Tibial artery (tissue), 4 donors: ENCODE data around the gene FAM120B.

Experiments used
- DNase-seq, 2 donors: peaks; one replicate each; pipeline ENCODE4 v3.0.0-alpha.2; 2019
- H3K27ac ChIP-seq, 2 donors: fragments of 200-600 bp; sonication (generic) in 1 of 2; 1 replicate in 1 of 2; 2 replicates in 1 of 2; pipeline ENCODE4 v1.5.1; 2018 to 2019; ENCODE audit warnings: mild to moderate bottlenecking in 1 of 2
- H3K27me3 ChIP-seq, 2 donors: fragments of 200-600 bp; sonication (generic) in 1 of 2; one replicate each; pipeline versions ENCODE4 v1.5.1 to v1.6.0; 2016 to 2019
- H3K36me3 ChIP-seq, 3 donors: fragments of 200-600 bp; sonication (generic) in 2 of 3; one replicate each; pipeline ENCODE4 v1.5.1; 2016 to 2019; ENCODE audit warnings: mild to moderate bottlenecking in 2 of 3
- H3K4me1 ChIP-seq, 4 donors: fragments of 200-600 bp; sonication (generic) in 2 of 4; 1 replicate in 3 of 4; 2 replicates in 1 of 4; pipeline ENCODE4 v1.5.1; 2016 to 2019
- H3K4me3 ChIP-seq, 2 donors: fragments of 200-600 bp; sonication (generic) in 1 of 2; 1 replicate in 1 of 2; 2 replicates in 1 of 2; pipeline ENCODE4 v1.5.1; 2018 to 2019; ENCODE audit warnings: mild to moderate bottlenecking in 2 of 2
- H3K9me3 ChIP-seq, 3 donors: fragments of 200-600 bp; sonication (generic) in 1 of 3; one replicate each; pipeline ENCODE4 v1.5.1; 2016 to 2019
- intact Hi-C: fragments of 100-400 bp; cut with DNase I; formaldehyde crosslinking; loops from one replicate; pipeline ENCODE4 v1.15.0; 2023; ENCODE audit warnings: low total_unique reads
- TF ChIP-seq, protein P1 (sequence below), 2 experiments: fragments of 200-600 bp in 1 of 2; fragments of 450-650 bp in 1 of 2; IDR thresholded peaks; one replicate each; pipeline ENCODE4 v1.5.1; 2017 to 2019; ENCODE audit warnings: antibody characterized with exemption in 2 of 2, mild to moderate bottlenecking in 1 of 2, moderate library complexity in 1 of 2

Gene FAM120B

GRCh38 chr6:170289951-170290295 is 16.6 kb upstream of the FAM120B start:
- Histone ChIP-seq H3K9me3 (no peaks in the 10 kb centered on the region), H3K27me3 (peaks cover 10 to 71% of the 10 kb centered on the region in 2 donors), H3K4me3 (peak overlapping the region; percentile 63 to 67), H3K4me1 (peaks cover 0 to 54% (median 39%) of the 10 kb centered on the region in 4 donors), H3K36me3 (peaks cover 0 to 8% (median 0%) of the 10 kb centered on the region in 3 donors), H3K27ac (peak overlapping the region in 1 of 2 donors; percentile 31)
- intact Hi-C loops: loop anchor here (5.0 kb wide), 1 partner anchor 498 kb away; no protein-coding TSS in a partner anchor
- no peak for DNase-seq
- TF ChIP-seq, protein P1, sequence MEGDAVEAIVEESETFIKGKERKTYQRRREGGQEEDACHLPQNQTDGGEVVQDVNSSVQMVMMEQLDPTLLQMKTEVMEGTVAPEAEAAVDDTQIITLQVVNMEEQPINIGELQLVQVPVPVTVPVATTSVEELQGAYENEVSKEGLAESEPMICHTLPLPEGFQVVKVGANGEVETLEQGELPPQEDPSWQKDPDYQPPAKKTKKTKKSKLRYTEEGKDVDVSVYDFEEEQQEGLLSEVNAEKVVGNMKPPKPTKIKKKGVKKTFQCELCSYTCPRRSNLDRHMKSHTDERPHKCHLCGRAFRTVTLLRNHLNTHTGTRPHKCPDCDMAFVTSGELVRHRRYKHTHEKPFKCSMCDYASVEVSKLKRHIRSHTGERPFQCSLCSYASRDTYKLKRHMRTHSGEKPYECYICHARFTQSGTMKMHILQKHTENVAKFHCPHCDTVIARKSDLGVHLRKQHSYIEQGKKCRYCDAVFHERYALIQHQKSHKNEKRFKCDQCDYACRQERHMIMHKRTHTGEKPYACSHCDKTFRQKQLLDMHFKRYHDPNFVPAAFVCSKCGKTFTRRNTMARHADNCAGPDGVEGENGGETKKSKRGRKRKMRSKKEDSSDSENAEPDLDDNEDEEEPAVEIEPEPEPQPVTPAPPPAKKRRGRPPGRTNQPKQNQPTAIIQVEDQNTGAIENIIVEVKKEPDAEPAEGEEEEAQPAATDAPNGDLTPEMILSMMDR (IDR thresholded peaks at IDR 0.05): no peak

DNA sequence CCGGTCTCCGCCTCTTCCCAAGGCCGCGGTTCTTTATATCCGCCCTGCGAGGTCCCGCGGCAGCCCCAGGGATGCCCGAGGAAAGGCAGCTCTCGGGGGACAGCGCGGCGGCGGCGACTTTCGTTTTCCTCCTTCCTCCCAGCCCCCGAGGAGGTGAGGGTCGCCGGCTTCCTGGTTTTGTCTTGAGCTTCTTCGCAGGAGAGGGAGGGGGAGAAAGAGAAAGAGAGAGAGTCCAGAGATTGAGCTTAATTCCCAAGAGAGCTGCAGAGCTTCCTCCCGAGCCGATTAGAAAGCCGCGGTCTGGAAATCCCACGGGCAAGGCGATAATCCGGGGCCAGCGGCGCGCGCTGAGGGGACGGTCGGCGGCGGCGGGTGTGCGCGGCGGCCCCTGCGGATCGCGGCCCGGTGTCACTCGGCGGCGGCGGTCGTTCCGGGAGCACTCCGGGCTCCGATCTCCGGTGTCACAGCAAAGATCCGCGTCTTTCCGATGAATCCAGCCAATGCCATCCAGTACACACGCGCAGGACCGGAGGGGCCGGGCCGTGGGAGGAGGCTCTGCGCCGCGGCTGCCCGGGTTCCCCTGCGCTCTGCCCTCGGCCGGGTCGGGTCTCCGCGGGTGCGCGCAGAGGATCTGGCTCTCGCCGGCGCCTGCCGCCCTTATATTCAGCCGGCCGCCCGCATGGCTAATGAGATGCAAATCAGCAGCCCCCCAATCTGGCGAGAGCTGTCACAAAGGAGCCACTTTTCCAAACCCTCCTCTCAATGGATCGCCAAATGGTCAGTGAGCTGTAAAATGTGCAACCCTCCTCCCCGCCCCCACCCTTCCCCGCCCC is 16.0 kb upstream of the FAM120B start, which contains the start of gene DLL1:
Gene DLL1, minus strand, starts transcription at position 783 of the 833 bp plus-strand sequence. CDS start 939 bp downstream, outside the sequence.
- peaks cover 10 to 77% of the 10 kb centered on the region in 2 donors for H3K27me3 ChIP-seq
- TF ChIP-seq, protein P1 (IDR thresholded peaks at IDR 0.05): no peak
- peak within 1 kb of the TSS; percentile 63 to 67 for H3K4me3 ChIP-seq
- intact Hi-C loops: no loop called here
- peaks cover 0 to 2% (median 0%) of the 10 kb centered on the region in 3 donors for H3K36me3 ChIP-seq
- peak in 1 of 2 donors; percentile 69 for DNase-seq
- H3K27ac ChIP-seq: peak within 1 kb of the TSS in 1 of 2 donors; percentile 31
- H3K9me3 ChIP-seq: no peaks in the 10 kb centered on the region
- peaks cover 0 to 60% (median 45%) of the 10 kb centered on the region in 4 donors for H3K4me1 ChIP-seq

DNA sequence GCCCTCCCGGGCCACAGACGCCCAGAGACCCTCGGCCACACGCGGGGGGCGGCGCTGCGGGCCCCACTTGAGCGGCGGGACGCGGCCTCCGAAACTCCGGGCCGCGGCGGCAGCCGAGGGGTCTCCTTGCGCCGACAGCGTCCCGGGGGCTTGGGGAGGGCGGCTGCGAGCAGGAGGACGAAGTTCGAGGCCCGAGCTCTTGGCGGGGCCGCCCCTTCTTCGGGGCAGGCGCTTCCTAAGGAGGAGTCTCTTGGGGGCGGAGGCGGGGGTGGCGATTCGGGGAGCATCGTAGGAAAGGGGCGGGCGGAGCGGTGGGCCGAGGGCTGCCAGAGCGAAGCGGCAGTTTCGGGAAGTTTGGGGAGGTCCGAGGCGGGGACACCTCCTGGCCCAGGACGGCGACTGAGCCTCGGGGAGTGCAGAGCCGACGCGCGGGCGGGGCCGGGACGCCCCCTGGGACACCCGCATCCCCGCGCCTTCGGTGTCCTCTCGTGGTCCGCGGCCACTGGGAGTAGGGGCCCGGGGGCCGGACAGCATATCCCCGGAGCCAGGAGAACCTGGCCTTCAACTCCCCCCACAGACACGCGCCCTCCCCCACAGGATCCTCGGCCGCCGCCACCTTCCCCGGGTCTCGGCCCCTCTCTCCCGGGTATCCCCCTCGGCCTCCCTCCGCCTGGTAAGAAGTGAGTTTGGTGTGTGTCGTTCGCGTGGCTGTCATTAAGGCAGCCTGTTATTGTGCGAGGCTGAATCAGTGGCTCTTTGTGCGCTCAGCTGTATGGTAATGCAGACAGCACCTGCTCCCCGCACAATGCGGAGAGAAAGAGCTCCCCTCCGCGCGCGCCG is 15.1 kb upstream of the FAM120B start:
- H3K27me3 ChIP-seq: peaks cover 10 to 87% of the 10 kb centered on the region in 2 donors
- no peak overlapping the region for H3K27ac ChIP-seq
- peak; percentile 63 to 70 for DNase-seq
- no peaks in the 10 kb centered on the region for H3K36me3 ChIP-seq
- TF ChIP-seq, protein P1 (IDR thresholded peaks at IDR 0.05): no peak
- H3K4me3 ChIP-seq: peak overlapping the region; percentile 63 to 67
- no peaks in the 10 kb centered on the region for H3K9me3 ChIP-seq
- H3K4me1 ChIP-seq: peaks cover 0 to 70% (median 54%) of the 10 kb centered on the region in 4 donors
- intact Hi-C loops: no loop called here

DNA sequence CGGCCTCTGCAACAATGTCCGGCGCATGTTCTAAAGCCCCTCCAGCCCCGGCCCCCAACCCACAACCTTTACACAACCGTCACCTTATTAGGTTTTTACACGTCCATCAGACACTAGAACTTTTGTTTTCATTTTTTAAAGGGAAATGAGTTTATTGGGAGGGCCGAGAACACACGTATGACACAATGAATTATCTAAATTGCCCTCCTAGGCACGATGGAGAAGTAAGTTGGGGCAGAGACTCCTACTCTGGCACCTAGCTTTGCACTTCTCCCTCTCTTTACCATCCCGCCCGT is 14.5 kb upstream of the FAM120B start:
- H3K36me3 ChIP-seq: no peaks in the 10 kb centered on the region
- intact Hi-C loops: no loop called here
- no peak for DNase-seq
- TF ChIP-seq, protein P1 (IDR thresholded peaks at IDR 0.05): no peak
- peak overlapping the region; percentile 63 to 67 for H3K4me3 ChIP-seq
- H3K27ac ChIP-seq: no peak overlapping the region
- H3K27me3 ChIP-seq: peaks cover 10 to 88% of the 10 kb centered on the region in 2 donors
- H3K4me1 ChIP-seq: peaks cover 0 to 73% (median 59%) of the 10 kb centered on the region in 4 donors
- H3K9me3 ChIP-seq: no peaks in the 10 kb centered on the region

DNA sequence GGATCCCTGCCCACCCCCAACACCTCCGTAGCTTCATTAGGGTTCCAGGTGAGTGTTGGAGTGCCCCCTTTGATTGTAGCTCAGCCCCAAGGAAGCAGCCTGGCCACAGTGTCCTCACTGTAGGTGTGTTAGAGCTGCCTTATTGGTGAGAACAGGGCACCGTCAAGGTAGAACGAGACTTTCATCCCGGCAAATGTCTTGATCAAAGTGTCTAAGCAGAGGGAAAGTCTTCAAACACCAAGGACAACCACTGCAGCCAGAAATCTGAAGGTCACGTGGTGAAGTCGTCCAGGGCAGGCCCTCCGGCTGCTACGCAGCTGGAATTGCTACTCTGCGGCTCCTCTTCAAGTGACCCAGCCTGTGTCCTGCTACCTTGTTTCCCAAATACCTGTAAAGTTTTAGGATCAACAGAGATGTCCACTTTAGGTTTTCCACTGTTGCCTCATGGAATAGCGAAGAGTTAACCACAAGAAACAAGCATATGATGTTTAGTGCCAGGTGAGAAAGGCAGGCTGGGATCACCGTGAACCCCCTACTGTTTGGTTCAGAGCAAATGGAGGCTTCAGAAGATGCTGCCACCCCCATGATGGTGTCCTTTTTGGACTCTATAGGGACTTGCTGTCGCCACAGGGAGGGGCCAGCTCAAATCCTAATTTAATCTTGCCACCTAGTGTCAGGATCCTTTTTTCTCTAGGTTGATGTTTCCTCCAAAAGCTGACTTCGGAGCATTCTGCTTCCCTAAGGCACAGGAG is 14.0 kb upstream of the FAM120B start:
- Histone ChIP-seq H3K4me1 (peaks cover 0 to 76% (median 61%) of the 10 kb centered on the region in 4 donors), H3K9me3 (no peaks in the 10 kb centered on the region), H3K4me3 (peak overlapping the region in 1 of 2 donors; percentile 67), H3K36me3 (no peaks in the 10 kb centered on the region), H3K27me3 (peaks cover 10 to 88% of the 10 kb centered on the region in 2 donors), H3K27ac (no peak overlapping the region)
- TF ChIP-seq, protein P1 (IDR thresholded peaks at IDR 0.05): peak; percentile 22 to 25
- intact Hi-C loops: no loop called here
- peak in 1 of 2 donors; percentile 56 for DNase-seq
